Measurements from ENCODE around the gene PEAK1. TPM values are rescaled to one million over a fixed set of nuclear protein-coding genes. Genes with fewer than 3 reads are reported as not detected.
"Not testable (repeated sequence)": the region's sequence is repeated elsewhere in the genome, so short reads cannot be mapped to it uniquely, and the experiment has no call there.

The PEAK1 gene
- polyA plus RNA-seq, 3 donors, result 25.2 to 39.1 (median 31.0) TPM

DNA sequence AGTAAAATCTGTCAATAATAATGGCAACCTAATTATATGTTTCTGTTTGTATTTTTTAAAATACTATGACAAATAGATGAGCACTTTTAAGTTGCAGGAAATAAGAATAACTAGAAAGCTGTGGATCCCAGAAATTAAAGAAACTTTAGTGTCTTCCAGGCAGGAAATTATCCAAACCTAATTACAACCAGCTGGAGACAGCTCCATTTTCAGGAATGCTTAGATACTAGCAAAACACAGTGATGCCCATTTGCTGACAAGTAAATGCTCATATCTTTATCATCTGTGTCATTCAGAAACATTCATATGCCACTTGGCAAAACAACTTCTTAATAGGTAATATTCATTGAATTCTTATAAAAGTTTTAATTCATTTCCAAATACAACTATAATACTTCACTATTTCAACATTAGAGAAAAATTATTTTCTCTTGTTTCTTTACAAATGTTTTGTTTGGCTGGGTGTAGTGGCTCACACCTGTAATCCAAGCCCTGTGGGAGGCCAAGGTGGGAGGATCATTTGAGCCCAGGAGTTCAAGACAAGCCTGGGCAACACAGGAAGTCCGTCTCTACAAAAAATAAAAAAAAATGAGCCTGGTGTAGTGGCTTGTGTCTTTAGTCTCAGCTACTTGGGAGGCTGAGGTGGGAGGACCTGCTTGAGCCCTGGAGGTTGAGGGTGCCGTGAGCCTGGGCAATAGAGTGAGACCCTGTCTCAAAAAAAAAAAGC is 179.9 kb downstream of the PEAK1 start:
- no peak for DNase-seq

DNA sequence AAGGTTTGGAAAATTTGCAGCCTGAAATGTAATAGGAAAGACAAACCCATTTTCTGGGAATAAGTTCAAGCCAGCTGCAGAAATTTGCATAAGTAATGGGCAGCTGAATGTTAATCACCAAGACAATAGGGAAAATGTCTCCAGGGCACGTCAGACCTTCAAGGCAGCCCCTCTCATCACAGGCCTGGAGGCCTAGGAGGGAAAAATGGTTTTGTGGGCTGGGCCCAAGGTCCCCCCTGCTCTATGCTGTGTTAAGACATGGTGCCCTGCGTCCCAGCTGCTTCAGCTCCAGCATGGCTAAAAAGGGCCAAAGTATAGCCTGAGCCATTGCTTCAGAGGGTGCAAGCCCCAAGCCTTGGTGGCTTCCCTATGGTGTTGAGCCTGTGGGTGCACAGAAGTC is 184.3 kb downstream of the PEAK1 start:
- DNase-seq, result no peak

DNA sequence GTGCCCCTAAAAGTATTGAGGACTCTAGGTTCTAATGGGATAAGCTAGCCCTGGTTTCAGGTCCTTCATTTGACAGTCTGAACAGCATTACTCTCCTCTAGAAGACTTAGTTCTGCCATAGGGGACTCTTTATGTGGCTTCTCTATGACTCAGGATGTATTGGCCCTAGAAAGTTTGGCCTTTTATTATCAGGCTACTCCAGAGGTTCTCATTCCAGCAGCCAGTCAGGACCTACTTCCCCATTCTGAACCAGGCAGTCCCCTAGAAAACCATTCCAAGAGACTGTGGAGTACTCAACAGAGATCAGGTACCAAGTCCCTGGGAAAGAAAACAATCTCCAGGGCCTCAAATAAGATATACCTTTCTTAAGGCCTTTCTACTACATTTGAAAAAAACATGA is 191.1 kb downstream of the PEAK1 start:
- DNase-seq, result no peak

GRCh38 chr15:77226652-77227051 is 193.3 kb downstream of the PEAK1 start:
- no peak for DNase-seq

DNA sequence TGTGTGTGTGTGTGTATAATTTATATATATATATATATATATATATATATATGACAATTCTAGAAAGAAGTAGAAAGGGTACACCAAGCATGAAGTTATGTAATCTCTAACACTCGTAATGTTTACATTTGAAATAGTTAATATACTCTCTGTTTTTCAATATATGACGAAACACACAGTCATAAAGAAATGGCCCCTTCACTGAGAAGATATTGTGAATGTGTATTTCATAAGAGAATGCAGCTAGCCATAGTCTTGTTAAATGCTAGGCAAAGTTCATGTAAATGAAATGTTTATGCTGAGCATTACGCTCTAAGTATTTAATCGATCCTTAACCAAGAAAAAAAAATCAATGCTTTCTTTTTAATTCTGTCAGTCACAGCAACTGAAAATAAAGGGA is 194.3 kb downstream of the PEAK1 start:
- no peak for DNase-seq

DNA sequence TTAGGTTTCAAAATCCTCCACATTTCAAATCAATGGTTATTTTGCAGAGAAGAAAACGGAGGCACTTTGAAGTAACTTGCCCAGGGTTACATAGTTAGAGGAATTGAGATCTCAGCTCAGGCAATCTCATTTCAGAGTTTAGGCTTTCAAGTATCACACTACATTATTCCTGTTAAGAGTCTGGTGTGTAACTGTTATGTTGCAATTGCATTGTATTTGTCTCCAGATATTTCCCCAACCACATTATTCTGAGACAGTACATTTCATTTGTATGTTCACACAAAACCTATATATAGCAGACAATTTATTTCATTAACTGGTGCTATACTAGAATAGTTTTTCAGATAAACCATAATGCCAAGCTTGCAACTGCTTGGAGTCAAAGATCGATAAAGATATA is 194.8 kb downstream of the PEAK1 start:
- no peak for DNase-seq

- DNase-seq, result no peak
These were observed 195.6 kb downstream of the PEAK1 start for GRCh38 chr15:77224352-77224751.

GRCh38 chr15:77221708-77222107 is 198.2 kb downstream of the PEAK1 start:
- no peak for DNase-seq

GRCh38 chr15:77221174-77221573 is 198.7 kb downstream of the PEAK1 start:
- no peak for DNase-seq

DNA sequence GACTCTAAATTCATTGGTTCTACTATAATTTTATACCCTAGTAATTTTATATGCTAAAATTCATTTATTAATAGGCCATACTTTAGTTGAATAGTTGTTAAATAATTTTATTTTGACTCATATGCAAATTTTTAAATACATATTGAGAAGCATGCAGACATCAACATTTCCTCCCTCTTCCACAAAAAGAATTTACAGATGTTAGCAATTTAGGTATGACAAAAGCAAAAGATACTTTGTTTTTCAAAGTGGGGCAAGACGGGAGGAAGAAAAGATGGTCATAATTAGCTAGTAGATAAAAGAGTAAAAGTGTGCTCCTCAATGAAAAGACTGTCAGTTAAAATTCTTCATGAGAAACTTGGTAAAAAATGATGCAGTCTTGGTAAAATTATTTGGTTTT is 200.1 kb downstream of the PEAK1 start:
- DNase-seq, result no peak

- no peak for DNase-seq
These were observed 210.7 kb downstream of the PEAK1 start for GRCh38 chr15:77209221-77209620.

- no peak for DNase-seq
These were observed 211.7 kb downstream of the PEAK1 start for GRCh38 chr15:77208241-77208640.

DNA sequence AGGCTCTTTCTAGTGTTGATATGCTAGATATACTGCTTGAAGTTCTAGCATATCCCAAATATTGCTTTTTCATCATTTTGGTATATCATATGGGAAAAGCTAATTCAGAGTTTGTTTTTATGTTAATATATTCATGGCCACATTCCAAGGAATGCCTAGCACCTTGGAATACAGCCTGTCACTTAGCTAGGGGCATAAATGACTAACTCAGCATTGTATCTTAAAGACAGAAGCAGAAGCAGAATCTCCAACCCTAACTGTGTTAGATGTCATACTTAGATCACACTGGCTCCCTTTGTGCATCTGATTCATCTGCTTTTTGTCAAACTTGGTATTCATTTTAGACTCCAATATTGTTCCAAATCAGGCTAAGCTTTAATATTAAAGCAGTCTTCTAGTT is 218.2 kb downstream of the PEAK1 start:
- DNase-seq, result no peak

- no peak for DNase-seq
These were observed 223.5 kb downstream of the PEAK1 start for GRCh38 chr15:77196381-77196780.

GRCh38 chr15:77195586-77195985 is 224.3 kb downstream of the PEAK1 start:
- DNase-seq, result peak; percentile 31

- no peak for DNase-seq
These were observed 227.5 kb downstream of the PEAK1 start for GRCh38 chr15:77192451-77192850.

DNA sequence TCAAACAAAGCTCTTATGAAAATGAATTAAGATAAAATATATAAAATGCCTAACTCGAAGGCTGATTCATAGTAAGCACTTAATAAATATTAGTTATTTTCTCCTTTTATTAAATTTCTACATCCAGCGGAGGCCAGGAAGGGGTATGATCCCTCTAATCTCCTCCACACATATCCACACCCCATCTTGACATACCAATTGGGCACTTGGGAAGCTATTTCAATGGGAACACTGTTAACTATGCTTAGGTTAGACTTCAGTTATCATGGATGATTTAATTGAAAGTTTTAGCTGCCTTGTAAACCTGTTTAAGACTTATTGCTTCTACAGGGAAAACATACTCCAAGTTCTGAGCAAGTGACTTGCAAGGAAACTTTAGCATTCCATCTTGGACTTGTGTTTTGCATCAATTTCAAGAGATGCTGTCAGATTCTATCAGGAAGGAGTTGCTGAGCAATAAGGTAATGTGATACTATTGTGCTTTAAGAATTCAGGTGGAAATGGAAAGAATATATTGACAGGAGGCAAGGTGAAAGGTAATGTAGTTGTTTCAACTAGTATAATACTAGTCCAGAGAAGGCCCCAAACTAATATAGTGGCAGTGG is 228.6 kb downstream of the PEAK1 start:
- DNase-seq, result no peak

GRCh38 chr15:77187751-77188464 is 232.0 kb downstream of the PEAK1 start:
- peak; percentile 42 for DNase-seq

DNA sequence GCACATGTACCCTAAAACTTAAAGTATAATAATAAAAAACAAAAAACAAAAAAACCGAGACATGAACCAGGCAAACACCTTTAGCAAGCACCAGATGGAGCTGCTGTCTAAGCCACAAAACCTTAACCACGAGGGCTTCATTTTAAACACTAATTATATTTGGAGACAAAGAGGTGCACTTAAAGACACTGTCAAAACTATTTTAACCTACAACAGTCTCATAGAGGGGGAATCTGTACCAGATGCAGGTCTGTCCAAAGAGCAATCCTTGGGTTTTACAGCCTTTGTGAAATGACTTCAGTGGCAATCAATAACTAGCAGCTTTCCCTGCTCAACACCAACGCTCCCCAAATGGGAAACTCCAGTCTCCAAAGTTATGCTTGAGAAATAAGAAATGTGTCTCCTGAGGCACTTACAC is 233.3 kb downstream of the PEAK1 start:
- DNase-seq, result peak; percentile 27

GRCh38 chr15:77185242-77185785 is 234.6 kb downstream of the PEAK1 start:
- no peak for DNase-seq

DNA sequence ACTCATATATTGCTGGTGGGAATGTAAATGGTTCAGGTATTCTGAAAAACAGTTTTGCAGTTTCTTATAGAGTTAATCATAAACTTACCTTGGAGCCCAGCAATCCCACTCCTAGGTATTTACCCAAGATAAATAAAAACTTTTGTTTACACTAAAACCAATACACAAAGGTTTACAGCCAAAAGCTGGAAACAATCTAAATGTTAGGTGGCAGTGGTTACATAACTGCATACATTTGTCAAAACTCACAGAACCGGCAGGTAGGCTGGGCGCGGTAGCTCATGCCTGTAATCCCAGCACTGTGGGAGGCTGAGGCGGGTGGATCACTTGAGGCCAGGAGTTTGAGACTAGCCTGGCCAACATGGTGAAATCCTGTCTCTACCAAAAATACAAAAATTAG is 235.6 kb downstream of the PEAK1 start:
- DNase-seq, result not testable (repeated sequence)

DNA sequence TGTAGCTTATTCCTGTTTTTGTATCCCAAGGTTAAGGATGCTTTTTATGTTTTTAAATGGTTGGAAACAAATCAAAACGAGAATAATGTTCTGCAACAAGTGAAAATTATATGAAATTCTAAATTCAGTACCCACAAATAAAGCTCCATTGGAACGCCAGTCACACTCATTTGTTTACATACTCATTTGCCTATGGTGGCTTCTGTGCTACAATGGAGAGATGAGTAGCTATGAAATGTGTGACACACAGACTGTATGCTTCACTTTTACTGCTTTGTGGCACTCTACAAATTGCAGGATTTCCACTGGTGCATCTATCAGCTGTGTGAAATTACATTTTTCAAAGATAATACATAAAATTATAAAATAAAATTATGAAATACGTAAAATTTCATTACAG is 236.8 kb downstream of the PEAK1 start:
- DNase-seq, result no peak
